Measurements from ENCODE around the gene CCDC122.

The CCDC122 gene

DNA sequence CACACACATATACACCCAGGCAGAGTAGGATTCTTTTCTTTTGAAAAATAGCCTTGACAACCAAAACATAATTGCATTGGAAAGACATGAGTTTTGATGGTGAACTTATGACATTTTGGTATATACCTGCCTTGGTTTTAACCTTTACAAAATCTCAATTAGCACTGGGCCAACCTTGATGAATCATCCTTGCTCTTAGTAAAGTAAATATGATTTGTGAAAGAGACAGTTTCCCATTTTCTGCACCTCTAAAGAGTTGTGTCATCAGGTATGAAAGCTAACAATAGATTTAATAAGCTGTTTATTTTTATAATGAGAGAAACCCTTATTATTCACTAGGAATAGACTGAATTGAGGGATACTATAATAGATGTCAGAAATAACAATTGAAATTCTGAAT is 77.0 kb downstream of the CCDC122 start:
- DNase-seq (ENCODE audit: low spot score), result no peak

DNA sequence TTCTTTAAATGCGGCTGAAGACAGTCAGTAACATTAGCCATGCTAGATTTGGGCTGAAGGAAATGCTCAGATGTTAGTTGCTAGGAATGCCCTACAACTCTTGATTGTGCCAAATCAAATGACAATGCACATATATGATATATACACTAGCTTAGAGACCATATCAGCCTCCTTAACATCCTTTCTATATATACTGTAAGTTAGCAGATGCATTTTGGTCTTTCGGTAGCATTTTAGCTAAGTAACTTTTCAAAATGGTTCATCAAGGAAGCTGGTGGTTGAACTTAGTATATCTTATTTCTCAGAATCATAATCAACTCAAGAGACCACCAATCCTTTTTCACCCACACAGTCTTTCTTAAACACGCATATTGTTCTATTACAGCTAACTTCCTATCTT is 78.7 kb downstream of the CCDC122 start:
- DNase-seq (ENCODE audit: low spot score), result peak; percentile 45

DNA sequence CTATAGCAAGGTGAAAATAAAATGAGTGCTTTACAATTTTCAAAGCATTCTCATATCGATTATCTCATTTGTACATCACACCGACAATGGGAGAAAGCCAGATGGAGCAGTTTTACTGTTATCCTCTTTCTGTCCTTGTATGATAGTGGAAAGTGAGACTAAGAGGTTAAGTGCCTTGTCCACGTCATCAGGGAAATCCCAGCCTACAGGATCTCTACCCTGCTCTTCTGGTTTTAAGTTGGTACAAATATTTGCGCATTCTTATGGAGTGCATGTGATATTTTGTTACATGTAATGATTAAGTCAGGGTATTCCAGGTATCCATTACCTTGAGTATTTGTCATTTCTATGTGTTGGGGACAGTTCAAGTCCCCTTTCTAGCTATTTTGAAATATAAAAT is 80.3 kb downstream of the CCDC122 start:
- DNase-seq (ENCODE audit: low spot score), result peak; percentile 30

DNA sequence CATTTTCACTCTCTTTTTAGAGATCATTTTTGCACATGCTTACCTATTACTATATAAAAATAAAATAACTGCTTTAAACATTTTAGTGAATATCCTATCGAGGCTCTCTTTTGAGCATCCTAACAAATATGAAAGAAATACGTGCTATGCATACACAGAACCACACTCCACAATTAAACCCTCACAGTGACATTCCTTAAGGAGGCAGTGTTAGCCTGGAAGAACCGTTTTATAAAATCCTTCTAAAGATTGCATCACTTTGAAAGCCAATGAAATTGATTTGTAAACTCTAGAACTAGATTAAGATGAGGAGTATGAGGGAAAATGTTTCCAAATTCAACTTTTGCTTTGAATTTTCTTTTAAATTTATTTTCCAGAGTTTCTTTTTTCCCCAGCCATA is 81.7 kb downstream of the CCDC122 start:
- DNase-seq (ENCODE audit: low spot score), result no peak

DNA sequence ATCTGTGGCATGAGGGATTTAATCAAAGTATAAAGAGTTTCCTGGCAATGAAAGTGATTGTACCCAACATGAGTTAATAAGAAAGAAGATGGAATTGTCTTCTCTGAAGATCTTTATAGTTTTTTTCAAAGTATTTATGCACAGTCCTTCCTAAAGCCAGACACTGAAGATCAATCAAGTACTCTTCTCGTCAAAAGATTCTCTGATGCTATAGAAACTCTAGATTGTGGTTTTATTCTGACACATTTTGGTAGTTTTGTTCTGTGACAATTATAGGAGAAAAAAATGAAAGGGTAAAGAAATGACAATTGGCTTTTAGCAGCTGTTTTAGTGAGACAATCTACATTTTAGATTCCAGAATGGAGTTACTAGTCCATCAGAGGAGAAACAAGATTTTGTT is 82.4 kb downstream of the CCDC122 start:
- peak; percentile 62 for DNase-seq (ENCODE audit: low spot score)

DNA sequence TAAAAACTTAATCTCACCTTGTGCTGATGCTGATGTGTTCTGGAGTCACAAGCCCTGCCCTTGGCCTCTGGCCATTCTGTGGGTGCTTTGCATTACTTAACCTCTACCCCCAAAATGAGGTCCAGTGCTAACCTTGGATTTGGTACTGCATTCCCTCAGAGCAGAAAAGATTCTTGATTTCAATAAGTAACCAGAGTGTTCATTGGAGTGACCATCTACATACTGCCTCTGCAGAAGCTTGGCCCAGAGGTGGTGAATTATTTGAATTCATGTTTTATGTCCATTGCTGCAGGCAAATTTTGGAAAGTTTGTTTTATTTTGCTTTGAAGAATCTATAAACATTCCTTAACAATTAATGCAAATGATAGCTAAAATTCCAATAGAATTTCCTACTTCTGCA is 85.1 kb downstream of the CCDC122 start:
- DNase-seq (ENCODE audit: low spot score), result no peak

DNA sequence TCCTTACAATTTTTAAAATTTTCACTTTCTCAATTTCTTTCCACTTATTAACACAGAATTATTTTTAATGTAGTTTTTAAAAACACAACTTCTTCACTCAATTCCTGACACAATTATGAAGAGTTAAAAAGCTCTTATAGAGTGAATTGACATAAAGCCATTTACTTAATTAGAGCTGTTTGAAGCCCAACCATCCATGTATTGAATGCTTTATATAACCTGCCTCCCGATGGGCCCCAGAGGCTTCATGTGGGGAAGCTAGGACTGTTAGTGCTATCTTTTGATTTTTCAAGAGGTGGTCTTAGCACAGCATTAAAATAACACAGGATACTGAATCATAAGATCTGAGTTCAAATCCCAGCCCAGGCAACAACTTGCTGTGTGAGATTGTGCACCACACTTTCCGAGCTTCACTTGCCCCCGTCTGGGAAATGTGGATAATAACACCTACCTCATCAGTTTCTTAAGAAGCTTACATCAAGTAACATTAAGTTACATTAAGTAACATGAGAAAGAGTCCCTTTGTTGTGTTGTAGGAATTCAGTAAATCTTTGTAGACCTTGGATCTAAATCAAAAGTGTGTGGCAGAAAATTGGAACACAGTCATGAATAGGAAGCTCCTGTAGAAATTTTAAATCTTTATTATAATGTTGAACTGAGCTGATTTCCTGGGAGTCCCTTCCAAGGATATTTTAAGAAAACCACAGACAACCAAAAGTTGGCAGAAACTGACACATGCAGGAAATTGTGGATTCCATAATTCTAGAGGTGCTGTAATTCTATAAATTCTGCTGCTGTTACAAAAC is 87.3 kb downstream of the CCDC122 start:
- no peak for DNase-seq (ENCODE audit: low spot score)

DNA sequence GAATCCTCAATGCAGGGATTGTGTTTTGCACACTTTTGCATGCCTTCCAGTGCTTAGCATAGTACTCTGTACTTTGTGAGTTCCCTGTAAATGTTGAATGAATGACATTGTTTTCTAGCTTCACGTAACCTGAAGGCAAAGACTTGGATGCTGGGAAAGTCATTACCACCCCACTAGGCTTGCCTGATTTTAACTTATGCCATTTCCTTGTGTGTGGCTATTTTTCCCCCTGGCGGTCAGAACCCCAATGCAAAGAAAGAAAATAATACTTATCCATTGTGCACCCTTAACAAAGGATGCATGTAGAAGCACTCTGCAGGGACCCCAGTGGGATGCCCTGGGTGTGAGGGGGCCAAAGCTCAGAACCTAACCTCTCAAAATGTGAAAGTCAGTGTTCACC is 91.5 kb downstream of the CCDC122 start:
- no peak for DNase-seq (ENCODE audit: low spot score)

DNA sequence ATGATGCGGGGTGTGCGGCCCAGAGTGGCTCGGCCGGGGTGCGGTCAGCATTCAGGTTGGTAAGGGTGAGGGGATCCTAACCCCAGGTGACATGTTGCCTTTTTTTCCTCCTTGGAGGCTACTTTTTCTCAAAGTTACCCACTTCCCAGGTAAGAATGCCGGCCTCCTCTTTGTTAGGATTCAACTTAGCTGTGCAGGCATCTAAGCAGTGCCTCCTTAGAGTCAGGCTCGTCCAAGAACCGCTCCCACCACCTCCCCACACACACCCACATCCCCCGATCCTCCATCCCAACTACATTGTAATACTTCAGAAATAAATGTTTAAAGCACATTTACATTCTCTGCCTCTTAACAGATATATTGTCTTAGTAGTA is 92.0 kb downstream of the CCDC122 start:
- no peak for DNase-seq (ENCODE audit: low spot score)

DNA sequence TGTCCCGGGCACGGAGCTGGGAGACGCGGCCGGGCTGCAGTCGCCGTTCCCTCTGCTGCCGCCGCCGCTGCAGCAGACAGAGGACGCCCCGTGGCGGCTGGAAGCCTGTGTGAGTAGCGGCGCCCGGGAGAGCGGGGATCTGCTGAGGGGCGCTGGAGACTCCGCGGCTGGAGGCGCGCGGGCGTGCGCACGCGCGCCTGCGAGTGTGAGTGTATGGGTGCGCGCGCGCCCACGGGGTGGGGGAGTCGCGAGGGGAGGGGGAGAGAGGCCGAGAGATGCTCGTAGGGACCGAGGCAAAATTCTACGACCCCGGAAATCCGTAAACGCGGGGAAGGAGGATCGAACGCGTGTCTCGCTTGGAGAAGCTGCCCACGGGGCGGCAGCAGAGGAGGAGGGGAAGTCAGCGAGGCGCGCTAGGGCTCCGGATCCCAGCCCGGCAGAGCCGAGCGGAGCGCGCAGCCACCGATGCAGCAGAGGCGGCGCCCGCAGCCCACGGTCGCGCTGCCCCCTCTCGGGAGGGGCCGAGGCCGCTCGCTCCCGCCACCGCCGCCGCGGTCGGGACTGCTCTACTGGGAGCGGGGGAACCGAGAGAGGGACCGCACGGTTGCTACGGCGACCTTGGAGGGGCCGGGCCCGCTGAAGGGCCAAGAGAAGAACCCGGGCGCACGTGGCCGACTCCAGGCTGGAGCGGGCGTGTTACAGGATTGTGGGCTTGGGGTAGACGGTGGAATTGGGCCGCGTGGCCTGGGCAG is 92.6 kb downstream of the CCDC122 start, which contains the start of gene ENOX1:
Gene ENOX1 (minus strand): TSS at position 207 of the 752 bp plus-strand sequence.
- peak; percentile 24 for DNase-seq (ENCODE audit: low spot score)

DNA sequence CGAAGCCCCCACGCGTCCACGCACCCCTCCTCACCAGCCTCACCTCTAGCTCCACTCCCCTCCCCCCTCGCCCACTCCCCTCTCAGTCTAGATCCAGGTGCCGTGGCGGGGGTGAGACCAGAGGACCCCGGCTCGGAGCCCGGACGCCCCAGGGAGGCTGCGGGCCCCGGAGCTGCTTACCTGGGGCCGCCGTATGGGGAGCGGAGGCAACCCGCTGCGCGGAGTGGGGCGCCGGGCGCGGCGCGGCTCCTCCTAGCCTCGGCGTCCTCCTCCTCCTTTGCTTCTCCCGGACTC is 93.1 kb downstream of the CCDC122 start:
- no peak for DNase-seq (ENCODE audit: low spot score)
